ENCODE results near the gene ALAS1.

The ALAS1 gene

GRCh38 chr3:52202384-52203077, 4.6 kb downstream of the ALAS1 start:
- H3K4me3 ChIP-seq (ENCODE audit: low read depth, low read length) = no peak overlapping the region

GRCh38 chr3:52203701-52204100, 5.7 kb downstream of the ALAS1 start:
- Histone ChIP-seq H3K9me3 (ENCODE audit: control insufficient read depth, insufficient read depth, low read depth, low read length) (no peaks in the 10 kb centered on the region), H3K4me3 (ENCODE audit: low read depth, low read length) (no peak overlapping the region), H3K36me3 (ENCODE audit: control insufficient read depth, insufficient read depth, low read length) (peaks cover 80% of the 10 kb centered on the region), H3K9ac (ENCODE audit: low read length) (no peak overlapping the region), H3K4me1 (ENCODE audit: control insufficient read depth, insufficient read depth, low read length) (peaks cover 5% of the 10 kb centered on the region; the same call in 1 of the 2 replicates), H3K27me3 (ENCODE audit: control insufficient read depth, insufficient read depth, low read length) (no peaks in the 10 kb centered on the region), H3K27ac (ENCODE audit: low read depth, low read length) (no peak overlapping the region)

More at GRCh38 chr3:52202384-52203077, 4.6 kb downstream of the ALAS1 start:
- peaks cover 10% of the 10 kb centered on the region for H3K4me1 ChIP-seq (ENCODE audit: control insufficient read depth, insufficient read depth, low read length)
- no peaks in the 10 kb centered on the region for H3K9me3 ChIP-seq (ENCODE audit: control insufficient read depth, insufficient read depth, low read depth, low read length)
- H3K36me3 ChIP-seq (ENCODE audit: control insufficient read depth, insufficient read depth, low read length) = peaks cover 69% of the 10 kb centered on the region
- H3K27ac ChIP-seq (ENCODE audit: low read depth, low read length) = no peak overlapping the region
- no peak overlapping the region for H3K9ac ChIP-seq (ENCODE audit: low read length)
- H3K27me3 ChIP-seq (ENCODE audit: control insufficient read depth, insufficient read depth, low read length) = no peaks in the 10 kb centered on the region

GRCh38 chr3:52204337-52205073, 6.5 kb downstream of the ALAS1 start:
- no peaks in the 10 kb centered on the region for H3K27me3 ChIP-seq (ENCODE audit: control insufficient read depth, insufficient read depth, low read length)
- no peak overlapping the region for H3K9ac ChIP-seq (ENCODE audit: low read length)
- H3K9me3 ChIP-seq (ENCODE audit: control insufficient read depth, insufficient read depth, low read depth, low read length) = no peaks in the 10 kb centered on the region
- H3K27ac ChIP-seq (ENCODE audit: low read depth, low read length) = no peak overlapping the region
- peaks cover 81% of the 10 kb centered on the region for H3K36me3 ChIP-seq (ENCODE audit: control insufficient read depth, insufficient read depth, low read length)
- H3K4me3 ChIP-seq (ENCODE audit: low read depth, low read length) = no peak overlapping the region
- no peaks in the 10 kb centered on the region for H3K4me1 ChIP-seq (ENCODE audit: control insufficient read depth, insufficient read depth, low read length)

GRCh38 chr3:52205727-52206372, 7.9 kb downstream of the ALAS1 start:
- Histone ChIP-seq H3K27ac (ENCODE audit: low read depth, low read length) (no peak overlapping the region), H3K36me3 (ENCODE audit: control insufficient read depth, insufficient read depth, low read length) (peaks cover 94% of the 10 kb centered on the region), H3K9me3 (ENCODE audit: control insufficient read depth, insufficient read depth, low read depth, low read length) (no peaks in the 10 kb centered on the region), H3K4me1 (ENCODE audit: control insufficient read depth, insufficient read depth, low read length) (no peaks in the 10 kb centered on the region), H3K9ac (ENCODE audit: low read length) (no peak overlapping the region), H3K4me3 (ENCODE audit: low read depth, low read length) (no peak overlapping the region), H3K27me3 (ENCODE audit: control insufficient read depth, insufficient read depth, low read length) (no peaks in the 10 kb centered on the region)

GRCh38 chr3:52208556-52208955, 10.6 kb downstream of the ALAS1 start:
- no peak overlapping the region for H3K4me3 ChIP-seq (ENCODE audit: low read depth, low read length)
- H3K9ac ChIP-seq (ENCODE audit: low read length) = no peak overlapping the region
- H3K36me3 ChIP-seq (ENCODE audit: control insufficient read depth, insufficient read depth, low read length) = peaks cover 94% of the 10 kb centered on the region
- H3K27ac ChIP-seq (ENCODE audit: low read depth, low read length) = no peak overlapping the region
- no peaks in the 10 kb centered on the region for H3K27me3 ChIP-seq (ENCODE audit: control insufficient read depth, insufficient read depth, low read length)
- no peaks in the 10 kb centered on the region for H3K4me1 ChIP-seq (ENCODE audit: control insufficient read depth, insufficient read depth, low read length)
- no peaks in the 10 kb centered on the region for H3K9me3 ChIP-seq (ENCODE audit: control insufficient read depth, insufficient read depth, low read depth, low read length)

GRCh38 chr3:52210037-52210436, 12.1 kb downstream of the ALAS1 start:
- Histone ChIP-seq H3K4me1 (ENCODE audit: control insufficient read depth, insufficient read depth, low read length) (no peaks in the 10 kb centered on the region), H3K4me3 (ENCODE audit: low read depth, low read length) (no peak overlapping the region), H3K36me3 (ENCODE audit: control insufficient read depth, insufficient read depth, low read length) (peaks cover 94% of the 10 kb centered on the region), H3K27ac (ENCODE audit: low read depth, low read length) (no peak overlapping the region), H3K27me3 (ENCODE audit: control insufficient read depth, insufficient read depth, low read length) (no peaks in the 10 kb centered on the region), H3K9ac (ENCODE audit: low read length) (no peak overlapping the region), H3K9me3 (ENCODE audit: control insufficient read depth, insufficient read depth, low read depth, low read length) (no peaks in the 10 kb centered on the region)

GRCh38 chr3:52210550-52211046, 12.6 kb downstream of the ALAS1 start:
- Histone ChIP-seq H3K9me3 (ENCODE audit: control insufficient read depth, insufficient read depth, low read depth, low read length) (no peaks in the 10 kb centered on the region), H3K4me1 (ENCODE audit: control insufficient read depth, insufficient read depth, low read length) (no peaks in the 10 kb centered on the region), H3K4me3 (ENCODE audit: low read depth, low read length) (no peak overlapping the region), H3K27ac (ENCODE audit: low read depth, low read length) (no peak overlapping the region), H3K36me3 (ENCODE audit: control insufficient read depth, insufficient read depth, low read length) (peaks cover 94% of the 10 kb centered on the region), H3K9ac (ENCODE audit: low read length) (no peak overlapping the region), H3K27me3 (ENCODE audit: control insufficient read depth, insufficient read depth, low read length) (no peaks in the 10 kb centered on the region)

GRCh38 chr3:52211268-52211891, 13.4 kb downstream of the ALAS1 start:
- H3K27ac ChIP-seq (ENCODE audit: low read depth, low read length) = no peak overlapping the region

GRCh38 chr3:52213005-52213404, 15.0 kb downstream of the ALAS1 start:
- Histone ChIP-seq H3K27ac (ENCODE audit: low read depth, low read length) (no peak overlapping the region), H3K4me3 (ENCODE audit: low read depth, low read length) (no peak overlapping the region), H3K9ac (ENCODE audit: low read length) (no peak overlapping the region), H3K4me1 (ENCODE audit: control insufficient read depth, insufficient read depth, low read length) (no peaks in the 10 kb centered on the region; the same call in 1 of the 2 replicates), H3K9me3 (ENCODE audit: control insufficient read depth, insufficient read depth, low read depth, low read length) (no peaks in the 10 kb centered on the region), H3K36me3 (ENCODE audit: control insufficient read depth, insufficient read depth, low read length) (peaks cover 77% of the 10 kb centered on the region), H3K27me3 (ENCODE audit: control insufficient read depth, insufficient read depth, low read length) (no peaks in the 10 kb centered on the region)

More at GRCh38 chr3:52211268-52211891, 13.4 kb downstream of the ALAS1 start:
- Histone ChIP-seq H3K27me3 (ENCODE audit: control insufficient read depth, insufficient read depth, low read length) (no peaks in the 10 kb centered on the region), H3K4me1 (ENCODE audit: control insufficient read depth, insufficient read depth, low read length) (no peaks in the 10 kb centered on the region), H3K9me3 (ENCODE audit: control insufficient read depth, insufficient read depth, low read depth, low read length) (no peaks in the 10 kb centered on the region), H3K4me3 (ENCODE audit: low read depth, low read length) (no peak overlapping the region), H3K36me3 (ENCODE audit: control insufficient read depth, insufficient read depth, low read length) (peaks cover 91% of the 10 kb centered on the region), H3K9ac (ENCODE audit: low read length) (no peak overlapping the region)

GRCh38 chr3:52213901-52214300, 15.9 kb downstream of the ALAS1 start:
- Histone ChIP-seq H3K27me3 (ENCODE audit: control insufficient read depth, insufficient read depth, low read length) (no peaks in the 10 kb centered on the region), H3K9ac (ENCODE audit: low read length) (no peak overlapping the region), H3K27ac (ENCODE audit: low read depth, low read length) (no peak overlapping the region), H3K4me3 (ENCODE audit: low read depth, low read length) (no peak overlapping the region), H3K4me1 (ENCODE audit: control insufficient read depth, insufficient read depth, low read length) (no peaks in the 10 kb centered on the region; the same call in 1 of the 2 replicates), H3K36me3 (ENCODE audit: control insufficient read depth, insufficient read depth, low read length) (peaks cover 68% of the 10 kb centered on the region), H3K9me3 (ENCODE audit: control insufficient read depth, insufficient read depth, low read depth, low read length) (no peaks in the 10 kb centered on the region)

Measured in HUES6 (cell line).